GM12873 (cell line): ENCODE measurements around the gene DNAJC3.

Experiments used
- TF ChIP-seq, protein P1 (sequence below): IDR thresholded peaks from 2 replicates; pipeline ENCODE4 v1.5.1; 2012; ENCODE audit warnings: low read depth, mild to moderate bottlenecking, moderate library complexity, low read length, control low read depth; ENCODE audit not compliant: insufficient read depth; ENCODE audit errors: missing control alignments

The DNAJC3 gene, protein sequence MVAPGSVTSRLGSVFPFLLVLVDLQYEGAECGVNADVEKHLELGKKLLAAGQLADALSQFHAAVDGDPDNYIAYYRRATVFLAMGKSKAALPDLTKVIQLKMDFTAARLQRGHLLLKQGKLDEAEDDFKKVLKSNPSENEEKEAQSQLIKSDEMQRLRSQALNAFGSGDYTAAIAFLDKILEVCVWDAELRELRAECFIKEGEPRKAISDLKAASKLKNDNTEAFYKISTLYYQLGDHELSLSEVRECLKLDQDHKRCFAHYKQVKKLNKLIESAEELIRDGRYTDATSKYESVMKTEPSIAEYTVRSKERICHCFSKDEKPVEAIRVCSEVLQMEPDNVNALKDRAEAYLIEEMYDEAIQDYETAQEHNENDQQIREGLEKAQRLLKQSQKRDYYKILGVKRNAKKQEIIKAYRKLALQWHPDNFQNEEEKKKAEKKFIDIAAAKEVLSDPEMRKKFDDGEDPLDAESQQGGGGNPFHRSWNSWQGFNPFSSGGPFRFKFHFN

DNA sequence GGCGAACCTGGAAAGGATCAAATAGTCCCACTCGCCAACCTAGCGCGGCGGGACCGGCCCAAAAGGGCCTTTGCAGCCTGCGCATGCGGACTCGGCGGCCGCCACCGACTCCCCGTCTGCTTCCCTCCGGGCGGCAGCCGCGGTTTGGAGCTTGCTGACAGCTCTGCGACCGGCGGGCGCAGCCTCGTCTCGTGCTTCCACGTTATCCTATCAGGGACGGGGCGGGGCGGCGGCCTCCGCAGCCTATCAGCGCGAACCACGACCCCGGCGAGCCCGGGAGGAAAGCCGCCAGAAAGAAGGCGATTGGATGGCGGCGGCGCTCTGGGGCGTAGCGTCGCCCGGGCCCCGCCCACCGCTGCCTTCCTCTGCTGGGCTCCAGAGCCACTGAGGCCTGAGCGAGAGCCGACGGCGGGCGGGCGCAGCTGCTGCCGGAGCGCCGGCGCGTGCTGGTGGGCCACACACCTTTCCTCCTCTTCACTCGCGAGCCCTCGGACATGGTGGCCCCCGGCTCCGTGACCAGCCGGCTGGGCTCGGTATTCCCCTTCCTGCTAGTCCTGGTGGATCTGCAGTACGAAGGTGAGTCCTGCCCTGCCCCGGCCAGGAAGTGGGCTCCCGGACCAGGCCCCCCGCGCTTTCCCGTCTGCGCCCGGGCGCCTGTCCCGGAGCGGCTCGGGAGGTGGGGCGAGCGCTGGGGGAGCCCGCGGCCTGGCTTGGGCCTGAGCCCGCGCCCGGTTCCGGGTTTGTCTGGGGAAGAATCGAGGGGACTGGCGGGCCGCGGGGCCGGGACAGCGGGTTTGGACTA lies at the start of gene DNAJC3:
TSS of gene DNAJC3 (plus strand) at position 378 of the 802 bp plus-strand sequence. CDS start at position 495, 117 bp downstream.
- TF ChIP-seq, protein P1, sequence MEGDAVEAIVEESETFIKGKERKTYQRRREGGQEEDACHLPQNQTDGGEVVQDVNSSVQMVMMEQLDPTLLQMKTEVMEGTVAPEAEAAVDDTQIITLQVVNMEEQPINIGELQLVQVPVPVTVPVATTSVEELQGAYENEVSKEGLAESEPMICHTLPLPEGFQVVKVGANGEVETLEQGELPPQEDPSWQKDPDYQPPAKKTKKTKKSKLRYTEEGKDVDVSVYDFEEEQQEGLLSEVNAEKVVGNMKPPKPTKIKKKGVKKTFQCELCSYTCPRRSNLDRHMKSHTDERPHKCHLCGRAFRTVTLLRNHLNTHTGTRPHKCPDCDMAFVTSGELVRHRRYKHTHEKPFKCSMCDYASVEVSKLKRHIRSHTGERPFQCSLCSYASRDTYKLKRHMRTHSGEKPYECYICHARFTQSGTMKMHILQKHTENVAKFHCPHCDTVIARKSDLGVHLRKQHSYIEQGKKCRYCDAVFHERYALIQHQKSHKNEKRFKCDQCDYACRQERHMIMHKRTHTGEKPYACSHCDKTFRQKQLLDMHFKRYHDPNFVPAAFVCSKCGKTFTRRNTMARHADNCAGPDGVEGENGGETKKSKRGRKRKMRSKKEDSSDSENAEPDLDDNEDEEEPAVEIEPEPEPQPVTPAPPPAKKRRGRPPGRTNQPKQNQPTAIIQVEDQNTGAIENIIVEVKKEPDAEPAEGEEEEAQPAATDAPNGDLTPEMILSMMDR: no peak

DNA sequence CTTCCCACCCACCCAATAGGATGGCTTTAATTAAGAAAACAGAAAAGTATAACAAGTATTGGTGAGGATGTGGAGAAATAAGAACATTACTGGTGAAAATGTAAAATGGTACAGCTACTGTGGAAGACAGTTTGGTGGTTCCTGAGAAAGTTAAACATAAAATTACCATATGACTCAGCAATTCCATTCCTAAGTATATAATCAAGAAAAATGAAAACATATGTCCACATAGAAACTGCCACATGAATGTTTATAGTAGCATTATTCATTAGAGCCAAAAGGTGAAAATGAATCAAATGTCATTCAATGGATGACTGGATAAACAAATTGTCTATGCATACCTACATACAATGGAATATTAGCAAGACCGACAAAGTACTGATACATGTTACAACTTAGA lies 49.3 kb upstream of the DNAJC3 start:
- TF ChIP-seq, protein P1: no peak

DNA sequence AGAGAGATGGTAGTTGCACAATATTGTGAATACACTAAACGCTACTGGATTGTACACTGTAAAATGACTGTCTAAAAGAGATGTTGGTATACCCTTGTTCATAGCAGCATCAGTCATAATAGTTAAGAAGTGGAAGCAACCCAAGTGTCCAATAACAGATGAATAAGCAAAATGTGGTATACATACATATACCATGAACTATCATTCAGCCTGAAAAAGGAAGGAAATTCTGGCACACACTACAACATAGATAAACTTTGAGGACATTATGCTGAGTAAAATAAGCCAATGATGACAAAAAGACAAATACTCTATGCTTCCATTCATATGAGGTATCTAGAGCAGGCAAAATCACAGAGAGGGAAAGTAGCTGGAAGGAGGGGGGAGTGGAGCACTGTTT lies 48.5 kb upstream of the DNAJC3 start:
- TF ChIP-seq, protein P1: no peak

DNA sequence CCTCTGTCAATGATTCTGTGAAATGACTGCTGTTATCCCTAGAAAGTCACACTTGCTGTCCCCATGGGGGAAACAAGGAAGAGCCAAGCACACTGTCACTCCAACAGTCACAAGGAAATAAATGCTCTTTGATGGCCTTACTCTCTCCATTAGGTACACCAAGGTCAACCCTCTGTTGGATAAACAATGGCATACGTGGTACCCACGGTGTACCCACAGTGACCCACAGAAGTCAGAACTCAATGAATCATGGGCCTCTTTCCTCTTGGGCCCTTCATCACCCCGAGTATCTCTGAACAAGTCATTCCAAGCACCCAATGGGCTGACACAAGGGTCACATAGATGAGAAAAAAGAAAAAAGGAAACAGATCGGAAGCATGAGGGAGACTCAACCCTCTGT lies 47.9 kb upstream of the DNAJC3 start:
- TF ChIP-seq, protein P1: no peak

DNA sequence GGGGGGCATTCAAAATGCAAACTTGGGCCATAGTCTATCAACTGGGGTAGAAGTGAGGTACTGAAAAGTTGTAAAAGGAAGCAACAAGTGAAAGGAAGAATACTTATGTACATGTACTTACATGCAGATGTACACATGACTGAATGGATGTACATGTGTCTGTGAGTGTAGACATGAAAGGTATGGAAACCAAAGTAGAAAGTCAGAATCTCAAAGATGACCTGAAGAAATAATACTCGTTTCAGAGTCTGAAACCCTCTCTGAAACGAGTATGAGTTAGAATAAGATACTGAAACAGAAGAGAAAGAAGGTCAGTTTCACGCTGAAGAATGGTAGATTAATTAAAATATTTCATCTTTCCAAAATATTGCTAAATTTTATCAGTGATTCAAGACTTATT lies 46.3 kb upstream of the DNAJC3 start:
- TF ChIP-seq, protein P1: no peak

DNA sequence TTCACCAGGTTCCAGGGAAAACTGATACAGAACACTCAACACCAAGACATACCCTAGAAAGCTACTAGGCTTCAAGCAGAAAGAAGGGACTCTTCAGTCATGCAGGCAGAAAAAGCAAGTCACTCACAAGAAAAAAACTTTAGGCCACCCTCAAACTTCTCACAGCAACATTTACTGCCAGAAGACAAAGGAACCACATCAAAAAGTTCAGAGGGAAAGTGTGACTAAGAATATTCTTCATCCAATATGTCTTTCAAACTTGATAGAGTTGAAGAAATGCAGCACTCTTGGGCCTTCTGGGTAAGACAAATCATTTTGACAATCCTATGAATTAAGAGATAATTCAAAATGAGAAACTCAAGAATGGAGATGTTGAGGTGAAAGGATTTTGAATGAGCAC lies 40.1 kb upstream of the DNAJC3 start:
- TF ChIP-seq, protein P1: no peak
